HTERT RPE-1 (cell line): Measurements from ENCODE around the gene CXCL14.

Experiments
- in situ Hi-C: fragments of 300-500 bp; cut with MboI; formaldehyde crosslinking; loops from 4 replicates; pipeline ENCODE4 v1.14.3; 2020; ENCODE audit warnings: low sequenced_read_pairs

The CXCL14 gene

GRCh38 chr5:135568923-135569360 is 9.8 kb downstream of the CXCL14 start:
- in situ Hi-C loops: no loop called here

GRCh38 chr5:135568246-135568645 is 10.5 kb downstream of the CXCL14 start:
- in situ Hi-C loops: no loop called here

GRCh38 chr5:135567661-135568060 is 11.1 kb downstream of the CXCL14 start:
- in situ Hi-C loops: no loop called here

GRCh38 chr5:135566422-135567400 is 12.1 kb downstream of the CXCL14 start:
- in situ Hi-C loops: no loop called here

GRCh38 chr5:135565725-135566421 is 12.9 kb downstream of the CXCL14 start:
- in situ Hi-C loops: no loop called here

- in situ Hi-C loops: no loop called here
These were observed 13.5 kb downstream of the CXCL14 start for GRCh38 chr5:135565266-135565665.

GRCh38 chr5:135564331-135564730 is 14.5 kb downstream of the CXCL14 start:
- in situ Hi-C loops: no loop called here

- in situ Hi-C loops: no loop called here
These were observed 17.5 kb downstream of the CXCL14 start for GRCh38 chr5:135561266-135561665.

GRCh38 chr5:135560858-135561257 is 17.9 kb downstream of the CXCL14 start:
- in situ Hi-C loops: no loop called here

- in situ Hi-C loops: no loop called here
These were observed 19.4 kb downstream of the CXCL14 start for GRCh38 chr5:135559354-135559753.

GRCh38 chr5:135557076-135557838 is 21.5 kb downstream of the CXCL14 start:
- in situ Hi-C loops: no loop called here

GRCh38 chr5:135556620-135557019 is 22.2 kb downstream of the CXCL14 start:
- in situ Hi-C loops: no loop called here

- in situ Hi-C loops: no loop called here
These were observed 23.3 kb downstream of the CXCL14 start for GRCh38 chr5:135555530-135555929.

GRCh38 chr5:135553688-135554462 is 24.9 kb downstream of the CXCL14 start:
- in situ Hi-C loops: no loop called here

GRCh38 chr5:135551593-135552447 is 27.0 kb downstream of the CXCL14 start:
- in situ Hi-C loops: no loop called here

- in situ Hi-C loops: no loop called here
These were observed 29.4 kb downstream of the CXCL14 start for GRCh38 chr5:135549413-135549812.

GRCh38 chr5:135547590-135548254 is 31.1 kb downstream of the CXCL14 start:
- in situ Hi-C loops: no loop called here

- in situ Hi-C loops: no loop called here
These were observed 31.9 kb downstream of the CXCL14 start for GRCh38 chr5:135546912-135547311.

GRCh38 chr5:135546101-135546500 is 32.7 kb downstream of the CXCL14 start:
- in situ Hi-C loops: no loop called here
